Neuron (in vitro differentiated cells): ENCODE measurements around the gene PCSK5.
"Not testable (repeated sequence)": the region's sequence is repeated elsewhere in the genome, so short reads cannot be mapped to it uniquely, and the experiment has no call there.

Experiments
- H2AFZ ChIP-seq: one replicate; pipeline ENCODE4 v1.6.1; 2013; ENCODE audit warnings: low read depth, mild to moderate bottlenecking, inconsistent platforms, low read length, moderate library complexity
- H3K27me3 ChIP-seq: one replicate; pipeline ENCODE4 v1.6.1; 2013; ENCODE audit warnings: low read length; ENCODE audit not compliant: insufficient read depth
- H3K36me3 ChIP-seq: one replicate; pipeline ENCODE4 v1.6.1; 2013; ENCODE audit warnings: low read length; ENCODE audit not compliant: insufficient read depth
- H3K4me1 ChIP-seq: one replicate; pipeline ENCODE4 v1.6.1; 2013; ENCODE audit warnings: low read length; ENCODE audit not compliant: insufficient read depth
- H3K4me3 ChIP-seq: 2 replicates; pipeline ENCODE4 v1.5.1; 2013; ENCODE audit warnings: mild to moderate bottlenecking, low read length, moderate library complexity
- H3K9me3 ChIP-seq: one replicate; pipeline ENCODE4 v1.6.1; 2013; ENCODE audit warnings: low read length

PCSK5 gene

GRCh38 chr9:75893106-75893505 lies 2.6 kb downstream of the PCSK5 start:
- Histone ChIP-seq H2AFZ (no peak overlapping the region), H3K36me3 (no peaks in the 10 kb centered on the region), H3K27me3 (peaks cover 10% of the 10 kb centered on the region), H3K4me1 (peaks cover 23% of the 10 kb centered on the region), H3K4me3 (peak overlapping the region; percentile 73), H3K9me3 (no peaks in the 10 kb centered on the region)

GRCh38 chr9:75894566-75894965 lies 4.1 kb downstream of the PCSK5 start:
- Histone ChIP-seq H3K36me3 (no peaks in the 10 kb centered on the region), H3K27me3 (peaks cover 9% of the 10 kb centered on the region), H3K4me1 (peaks cover 21% of the 10 kb centered on the region), H3K4me3 (no peak overlapping the region), H3K9me3 (no peaks in the 10 kb centered on the region), H2AFZ (no peak overlapping the region)

GRCh38 chr9:75895112-75895511 lies 4.6 kb downstream of the PCSK5 start:
- Histone ChIP-seq H2AFZ (no peak overlapping the region), H3K36me3 (no peaks in the 10 kb centered on the region), H3K4me1 (peaks cover 16% of the 10 kb centered on the region), H3K9me3 (no peaks in the 10 kb centered on the region), H3K4me3 (no peak overlapping the region), H3K27me3 (peaks cover 9% of the 10 kb centered on the region)

GRCh38 chr9:75896193-75896592 lies 5.7 kb downstream of the PCSK5 start:
- H3K27me3 ChIP-seq: peaks cover 9% of the 10 kb centered on the region
- no peaks in the 10 kb centered on the region for H3K36me3 ChIP-seq
- no peaks in the 10 kb centered on the region for H3K9me3 ChIP-seq
- no peak overlapping the region for H3K4me3 ChIP-seq
- peaks cover 16% of the 10 kb centered on the region for H3K4me1 ChIP-seq
- no peak overlapping the region for H2AFZ ChIP-seq

GRCh38 chr9:75900893-75901524 lies 10.5 kb downstream of the PCSK5 start:
- not testable (repeated sequence) for H3K27me3 ChIP-seq, H3K9me3 ChIP-seq, H3K36me3 ChIP-seq, H3K4me1 ChIP-seq, H3K4me3 ChIP-seq, H2AFZ ChIP-seq

- no peak overlapping the region for H2AFZ ChIP-seq
- H3K9me3 ChIP-seq: no peaks in the 10 kb centered on the region
- H3K27me3 ChIP-seq: no peaks in the 10 kb centered on the region
- H3K36me3 ChIP-seq: no peaks in the 10 kb centered on the region
- H3K4me3 ChIP-seq: no peak overlapping the region
- H3K4me1 ChIP-seq: no peaks in the 10 kb centered on the region
Measured at GRCh38 chr9:75903785-75904360, 13.4 kb downstream of the PCSK5 start.

- Histone ChIP-seq H3K36me3 (no peaks in the 10 kb centered on the region), H3K9me3 (no peaks in the 10 kb centered on the region), H3K27me3 (no peaks in the 10 kb centered on the region), H2AFZ (no peak overlapping the region), H3K4me1 (no peaks in the 10 kb centered on the region), H3K4me3 (no peak overlapping the region)
Measured at GRCh38 chr9:75904364-75904763, 13.9 kb downstream of the PCSK5 start.

GRCh38 chr9:75906531-75906930 lies 16.1 kb downstream of the PCSK5 start:
- H3K36me3 ChIP-seq: no peaks in the 10 kb centered on the region
- H2AFZ ChIP-seq: no peak overlapping the region
- no peaks in the 10 kb centered on the region for H3K27me3 ChIP-seq
- H3K4me1 ChIP-seq: no peaks in the 10 kb centered on the region
- no peaks in the 10 kb centered on the region for H3K9me3 ChIP-seq
- H3K4me3 ChIP-seq: no peak overlapping the region

GRCh38 chr9:75907329-75907728 lies 16.9 kb downstream of the PCSK5 start:
- H3K27me3 ChIP-seq: no peaks in the 10 kb centered on the region
- no peak overlapping the region for H3K4me3 ChIP-seq
- no peak overlapping the region for H2AFZ ChIP-seq

GRCh38 chr9:75907923-75908322 lies 17.4 kb downstream of the PCSK5 start:
- Histone ChIP-seq H3K4me3 (no peak overlapping the region), H3K9me3 (no peaks in the 10 kb centered on the region), H3K4me1 (no peaks in the 10 kb centered on the region), H2AFZ (no peak overlapping the region), H3K27me3 (no peaks in the 10 kb centered on the region), H3K36me3 (no peaks in the 10 kb centered on the region)

More at GRCh38 chr9:75907329-75907728, 16.9 kb downstream of the PCSK5 start:
- Histone ChIP-seq H3K4me1 (no peaks in the 10 kb centered on the region), H3K36me3 (no peaks in the 10 kb centered on the region), H3K9me3 (no peaks in the 10 kb centered on the region)

GRCh38 chr9:75909776-75910175 lies 19.3 kb downstream of the PCSK5 start:
- Histone ChIP-seq H3K4me3 (no peak overlapping the region), H3K27me3 (no peaks in the 10 kb centered on the region), H3K36me3 (no peaks in the 10 kb centered on the region), H2AFZ (no peak overlapping the region), H3K9me3 (no peaks in the 10 kb centered on the region), H3K4me1 (no peaks in the 10 kb centered on the region)

- no peaks in the 10 kb centered on the region for H3K4me1 ChIP-seq
- H3K27me3 ChIP-seq: no peaks in the 10 kb centered on the region
- H3K4me3 ChIP-seq: no peak overlapping the region
- no peaks in the 10 kb centered on the region for H3K9me3 ChIP-seq
- H2AFZ ChIP-seq: no peak overlapping the region
- no peaks in the 10 kb centered on the region for H3K36me3 ChIP-seq
Measured at GRCh38 chr9:75910731-75911130, 20.3 kb downstream of the PCSK5 start.

- H3K36me3 ChIP-seq: no peaks in the 10 kb centered on the region
- H3K4me1 ChIP-seq: no peaks in the 10 kb centered on the region
- no peak overlapping the region for H2AFZ ChIP-seq
- H3K27me3 ChIP-seq: no peaks in the 10 kb centered on the region
- no peak overlapping the region for H3K4me3 ChIP-seq
- no peaks in the 10 kb centered on the region for H3K9me3 ChIP-seq
Measured at GRCh38 chr9:75911390-75911789, 20.9 kb downstream of the PCSK5 start.

GRCh38 chr9:75912951-75913350 lies 22.5 kb downstream of the PCSK5 start:
- Histone ChIP-seq H3K36me3 (no peaks in the 10 kb centered on the region), H3K4me1 (no peaks in the 10 kb centered on the region), H3K9me3 (no peaks in the 10 kb centered on the region), H3K4me3 (no peak overlapping the region), H2AFZ (no peak overlapping the region), H3K27me3 (no peaks in the 10 kb centered on the region)
